Fibroblast of peridontal ligament (primary cell): ENCODE results near the gene SYNJ2.
A peak's percentile ranks its signal among the peaks of the same experiment; 100 is the strongest.

Source experiments
- DNase-seq: peaks from one replicate; pipeline ENCODE4 v3.0.0-alpha.2; 2010; ENCODE audit errors: extremely low read depth

Gene SYNJ2

GRCh38 chr6:158014505-158015187 is 33.0 kb downstream of the SYNJ2 start:
- DNase-seq, result no peak

GRCh38 chr6:158015188-158015506 is 33.5 kb downstream of the SYNJ2 start:
- no peak for DNase-seq

- DNase-seq, result no peak
These were observed 35.1 kb downstream of the SYNJ2 start for GRCh38 chr6:158016571-158017383.

GRCh38 chr6:158017621-158018040 is 36.0 kb downstream of the SYNJ2 start:
- no peak for DNase-seq

- DNase-seq, result peak; percentile 47
These were observed 36.5 kb downstream of the SYNJ2 start for GRCh38 chr6:158018041-158018771.

GRCh38 chr6:158018851-158019361 is 37.2 kb downstream of the SYNJ2 start:
- peak; percentile 49 for DNase-seq

- DNase-seq, result no peak
These were observed 37.8 kb downstream of the SYNJ2 start for GRCh38 chr6:158019416-158019815.

GRCh38 chr6:158020272-158020711 is 38.6 kb downstream of the SYNJ2 start:
- DNase-seq, result no peak

GRCh38 chr6:158020811-158021210 is 39.1 kb downstream of the SYNJ2 start:
- DNase-seq, result no peak

- DNase-seq, result no peak
These were observed 39.7 kb downstream of the SYNJ2 start for GRCh38 chr6:158021376-158021775.

GRCh38 chr6:158021814-158022748 is 40.4 kb downstream of the SYNJ2 start:
- no peak for DNase-seq

- DNase-seq, result no peak
These were observed 41.3 kb downstream of the SYNJ2 start for GRCh38 chr6:158022749-158023596.

GRCh38 chr6:158023597-158023939 is 41.9 kb downstream of the SYNJ2 start:
- no peak for DNase-seq

- no peak for DNase-seq
These were observed 43.1 kb downstream of the SYNJ2 start for GRCh38 chr6:158024566-158025297.

- peak; percentile 98 for DNase-seq
These were observed 44.6 kb downstream of the SYNJ2 start for GRCh38 chr6:158026054-158026900.

- no peak for DNase-seq
These were observed 45.4 kb downstream of the SYNJ2 start for GRCh38 chr6:158026901-158027589.

GRCh38 chr6:158027590-158028285 is 46.1 kb downstream of the SYNJ2 start:
- DNase-seq, result no peak

- no peak for DNase-seq
These were observed 46.8 kb downstream of the SYNJ2 start for GRCh38 chr6:158028421-158028820.
